IMR-90 (cell line): ENCODE results near the gene TMPRSS7. TPM values are rescaled to one million over a fixed set of nuclear protein-coding genes. Genes with fewer than 3 reads are reported as not detected.

Experiments
- ATAC-seq: fragments of 200-7000 bp; cut with Tn5 transposase; 2 replicates; pipeline ENCODE4 v1.9.1; 2020; ENCODE audit warnings: low read depth, mild to moderate bottlenecking, moderate library complexity
- BruUV-seq: library from RNA; stranded (reverse); fragments of 400-500 nt; replicated peaks from 2 replicates; lab custom pipeline; 2021; lab: Mats Ljungman, UMichigan
- CTCF ChIA-PET: fragments of 300-600 bp; formaldehyde crosslinking; extraction: SDS; loops from one replicate; lab custom pipeline; 2021; ENCODE audit warnings: antibody characterized with exemption; lab: Yijun Ruan, JAX
- POLR2A ChIA-PET: fragments of 300-600 bp; sonication (Branson Sonifier 250); formaldehyde crosslinking; loops from one replicate; lab custom pipeline; 2022; ENCODE audit warnings: antibody characterized with exemption; ENCODE audit not compliant: unreplicated experiment; lab: Charles Lee
- DNase-seq: peaks from one replicate; pipeline ENCODE4 v3.0.0; 2013
- H2AFZ ChIP-seq: replicated peaks from 2 replicates; pipeline ENCODE3; 2013; ENCODE audit warnings: low read length, mild to moderate bottlenecking; ENCODE audit not compliant: poor library complexity
- H2AK5ac ChIP-seq: 2 replicates; pipeline ENCODE4 v1.6.1; 2013; ENCODE audit warnings: low read depth, low read length, inconsistent platforms
- H2AK9ac ChIP-seq: replicated peaks from 2 replicates; pipeline ENCODE3; 2013; ENCODE audit warnings: mild to moderate bottlenecking, low read depth, low read length, moderate library complexity; ENCODE audit not compliant: poor library complexity
- H2BK120ac ChIP-seq: 2 replicates; pipeline ENCODE4 v1.6.1; 2013; ENCODE audit warnings: low read depth, low read length, inconsistent platforms
- H2BK15ac ChIP-seq: 3 replicates; pipeline ENCODE4 v1.6.1; 2013; ENCODE audit warnings: low read depth, low read length, inconsistent platforms
- H2BK20ac ChIP-seq: 2 replicates; pipeline ENCODE4 v1.6.1; 2013; ENCODE audit warnings: low read depth, mild to moderate bottlenecking, inconsistent platforms, low read length, moderate library complexity
- H2BK5ac ChIP-seq: 2 replicates; pipeline ENCODE4 v1.6.1; 2013; ENCODE audit warnings: mild to moderate bottlenecking, low read depth, low read length, inconsistent platforms; ENCODE audit not compliant: poor library complexity, severe bottlenecking
- H3K14ac ChIP-seq: replicated peaks from 2 replicates; pipeline ENCODE4 v1.6.1; 2013; ENCODE audit warnings: low read depth, low read length, inconsistent platforms
- H3K18ac ChIP-seq: 2 replicates; pipeline ENCODE4 v1.6.1; 2013; ENCODE audit warnings: low read depth, low read length, control low read depth
- H3K23ac ChIP-seq: 2 replicates; pipeline ENCODE4 v1.6.1; 2013; ENCODE audit warnings: low read depth, low read length, inconsistent platforms
- H3K27ac ChIP-seq: 2 replicates; pipeline ENCODE4 v1.5.1; 2013; ENCODE audit warnings: mild to moderate bottlenecking, control low read depth, low read length; ENCODE audit not compliant: insufficient read depth
- H3K27me3 ChIP-seq: 2 replicates; pipeline ENCODE4 v1.6.1; 2013; ENCODE audit warnings: low read length; ENCODE audit not compliant: control insufficient read depth, insufficient read depth
- H3K36me3 ChIP-seq: 2 replicates; pipeline ENCODE4 v1.6.1; 2013; ENCODE audit warnings: low read length, mixed read lengths; ENCODE audit not compliant: control insufficient read depth, insufficient read depth
- H3K4ac ChIP-seq: 2 replicates; pipeline ENCODE4 v1.6.1; 2013; ENCODE audit warnings: low read depth, low read length, inconsistent platforms
- H3K4me1 ChIP-seq: 2 replicates; pipeline ENCODE4 v1.6.1; 2013; ENCODE audit warnings: low read length, mixed read lengths; ENCODE audit not compliant: control insufficient read depth, insufficient read depth
- H3K4me2 ChIP-seq: 2 replicates; pipeline ENCODE4 v1.6.1; 2013; ENCODE audit warnings: low read depth, mild to moderate bottlenecking, control low read depth, low read length, moderate library complexity
- H3K4me3 ChIP-seq: 2 replicates; pipeline ENCODE4 v1.5.1; 2013; ENCODE audit warnings: low read depth, mild to moderate bottlenecking, control low read depth, low read length, moderate library complexity; ENCODE audit not compliant: insufficient read depth
- H3K56ac ChIP-seq: 2 replicates; pipeline ENCODE4 v1.6.1; 2013; ENCODE audit warnings: low read length, inconsistent platforms; ENCODE audit not compliant: insufficient read depth; ENCODE audit errors: extremely low read depth
- H3K79me1 ChIP-seq, 2 experiments: 2 replicates each; pipeline ENCODE4 v1.6.1; 2013; ENCODE audit warnings: low read length in 2 of 2, inconsistent platforms in 1 of 2, low read depth in 1 of 2
- H3K9ac ChIP-seq: 2 replicates; pipeline ENCODE4 v1.6.1; 2013; ENCODE audit warnings: low read depth, low read length, control low read depth
- H3K9me1 ChIP-seq: 2 replicates; pipeline ENCODE4 v1.6.1; 2013; ENCODE audit warnings: low read length, inconsistent platforms; ENCODE audit not compliant: insufficient read depth
- H3K9me3 ChIP-seq: 2 replicates; pipeline ENCODE4 v1.6.1; 2013; ENCODE audit warnings: low read length; ENCODE audit not compliant: control insufficient read depth, insufficient read depth
- H4K20me1 ChIP-seq: 2 replicates; pipeline ENCODE4 v1.6.1; 2013; ENCODE audit warnings: low read length, inconsistent platforms; ENCODE audit not compliant: insufficient read depth
- H4K5ac ChIP-seq: 2 replicates; pipeline ENCODE4 v1.6.1; 2013; ENCODE audit warnings: mild to moderate bottlenecking, low read depth, low read length, control low read depth
- H4K8ac ChIP-seq, 2 experiments: 2 replicates each; pipeline ENCODE4 v1.6.1; 2013; ENCODE audit warnings: low read depth in 2 of 2, low read length in 2 of 2, control low read depth in 1 of 2, inconsistent platforms in 1 of 2
- H4K91ac ChIP-seq: 2 replicates; pipeline ENCODE4 v1.6.1; 2013; ENCODE audit warnings: low read depth, low read length, inconsistent platforms; ENCODE audit not compliant: insufficient read depth
- CHD1 ChIP-seq: IDR thresholded peaks from 2 replicates; pipeline ENCODE4 v1.6.1; 2012; ENCODE audit warnings: low read depth, low read length, improper control_type of control experiment
- POLR2A ChIP-seq: IDR thresholded peaks from 2 replicates; pipeline ENCODE4 v1.6.1; 2012; ENCODE audit warnings: mild to moderate bottlenecking, low read depth, low read length
- dilution Hi-C: fragments of 300-500 bp; cut with HindIII; formaldehyde crosslinking; loops from one replicate; pipeline ENCODE4 v1.14.3; 2018; ENCODE audit warnings: low sequenced_read_pairs; ENCODE audit not compliant: unreplicated experiment
- in situ Hi-C: fragments of 300-500 bp; cut with MboI; formaldehyde crosslinking; loops from 3 replicates; pipeline ENCODE4 v1.14.3; 2019; ENCODE audit warnings: low sequenced_read_pairs, inconsistent platforms, mixed read lengths
- intact Hi-C: fragments of 100-400 bp; cut with micrococcal nuclease; formaldehyde crosslinking; loops from 2 replicates; pipeline ENCODE4 v1.10.0; 2022
- polyA plus RNA-seq, 3 experiments: library from polyadenylated mRNA; depleted of rRNA; stranded (reverse); fragments of >200 nt; gene quantifications; 2 replicates each; pipeline ENCODE4 v1.2.3, GENCODE V29; 2012; ENCODE audit warnings: low replicate concordance in 1 of 3
- total RNA-seq: library from RNA; depleted of rRNA; stranded (reverse); fragments of >200 nt; gene quantifications from 2 replicates; pipeline ENCODE4 v1.2.3, GENCODE V29; 2012

TMPRSS7 gene
- total and polyA plus RNA-seq, 2 of the 4 experiments (the other 2 are of a cell fraction) = 0.07 TPM; not detected in 1

DNA sequence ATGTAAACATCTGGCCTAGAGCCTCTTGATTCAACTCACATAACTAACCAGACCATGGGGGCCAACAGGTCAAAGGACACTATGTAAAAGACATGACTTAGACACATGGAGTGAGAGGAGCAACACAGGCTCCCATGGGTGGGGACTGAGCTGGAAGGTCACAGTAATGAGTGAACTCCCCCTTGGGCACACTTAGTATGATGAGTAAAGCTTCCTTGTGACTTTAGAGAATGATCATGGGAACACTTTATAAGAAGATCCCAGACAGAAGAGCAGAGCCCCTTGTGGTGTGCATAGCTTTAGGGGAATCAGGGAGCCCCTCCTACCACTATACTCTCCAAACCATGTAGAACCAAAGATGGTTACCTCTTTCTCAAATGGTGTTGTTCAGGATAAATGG lies 88.3 kb downstream of the TMPRSS7 start:
- H2BK20ac ChIP-seq = no peak overlapping the region
- H2BK5ac ChIP-seq = no peak overlapping the region
- H2AK5ac ChIP-seq = no peak overlapping the region
- BruUV-seq = no TSS peak
- H3K9me3 ChIP-seq = no peaks in the 10 kb centered on the region
- H3K4me3 ChIP-seq = no peak overlapping the region
- DNase-seq (no peak), ATAC-seq (no peak)
- H3K79me1 ChIP-seq = no peaks in the 10 kb centered on the region; a peak in 2 of 4 replicates
- no peak overlapping the region for H3K18ac ChIP-seq
- in situ Hi-C loops (no loop called here), dilution Hi-C loops (no loop called here), intact Hi-C loops (no loop called here)
- H3K36me3 ChIP-seq = peaks cover 1% of the 10 kb centered on the region; the same call in 1 of the 2 replicates
- no peak overlapping the region for H3K27ac ChIP-seq
- no peak overlapping the region for H4K8ac ChIP-seq
- H3K4me2 ChIP-seq = no peak overlapping the region
- no peak overlapping the region for H3K23ac ChIP-seq
- ChIA-PET CTCF (no interaction called here), POLR2A (no interaction called here)
- H2AK9ac ChIP-seq = no peak overlapping the region
- H4K20me1 ChIP-seq = no peaks in the 10 kb centered on the region
- H3K14ac ChIP-seq = no peak overlapping the region
- TF ChIP-seq POLR2A (no peak), CHD1 (no peak)
- H3K9me1 ChIP-seq = no peaks in the 10 kb centered on the region; the same call in 1 of the 2 replicates
- no peak overlapping the region for H3K56ac ChIP-seq
- H4K5ac ChIP-seq = no peak overlapping the region
- H2AFZ ChIP-seq = no peak overlapping the region
- H2BK120ac ChIP-seq = no peak overlapping the region
- H3K4ac ChIP-seq = no peak overlapping the region
- H3K4me1 ChIP-seq = peaks cover 2% of the 10 kb centered on the region; the same call in 1 of the 2 replicates
- H3K9ac ChIP-seq = no peak overlapping the region
- H3K27me3 ChIP-seq = no peaks in the 10 kb centered on the region
- H4K91ac ChIP-seq = no peak overlapping the region
- no peak overlapping the region for H2BK15ac ChIP-seq
